NB4 (cell line): ENCODE data around the gene DUSP16.

Experiments
- MYC ChIP-seq: IDR thresholded peaks from 2 replicates; pipeline ENCODE4 v1.6.1; 2011; ENCODE audit warnings: low read depth, low read length
- POLR2A ChIP-seq: IDR thresholded peaks from 2 replicates; pipeline ENCODE4 v1.6.1; 2011; ENCODE audit warnings: mild to moderate bottlenecking; ENCODE audit not compliant: insufficient read length; ENCODE audit errors: extremely low read depth
- TF ChIP-seq, protein P1 (sequence below): IDR thresholded peaks from one replicate; pipeline ENCODE4 v1.5.1; 2012; ENCODE audit warnings: low read depth, low read length
- TF ChIP-seq, protein P2 (sequence below): IDR thresholded peaks from 2 replicates; pipeline ENCODE4 v1.6.1; 2011; ENCODE audit warnings: low read depth, low read length

DNA sequence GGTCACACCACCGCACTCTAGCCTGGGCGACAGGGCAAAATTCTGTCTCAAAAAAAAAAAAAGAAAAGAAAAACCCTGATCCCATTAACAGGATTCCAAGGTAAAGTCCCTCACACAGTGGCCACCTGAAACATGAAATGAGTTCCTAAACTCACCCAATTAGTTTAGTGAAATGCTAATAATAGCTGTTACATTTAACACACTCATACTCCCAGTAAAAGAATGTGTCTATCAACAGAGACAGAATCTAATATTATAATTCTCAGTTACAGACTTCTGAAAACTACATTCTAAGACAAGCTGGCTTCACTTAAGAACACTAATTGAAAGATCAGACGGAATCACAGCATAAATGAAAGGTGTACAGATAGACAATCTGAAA, 44.2 kb downstream of the DUSP16 start:
- TF ChIP-seq, protein P1, sequence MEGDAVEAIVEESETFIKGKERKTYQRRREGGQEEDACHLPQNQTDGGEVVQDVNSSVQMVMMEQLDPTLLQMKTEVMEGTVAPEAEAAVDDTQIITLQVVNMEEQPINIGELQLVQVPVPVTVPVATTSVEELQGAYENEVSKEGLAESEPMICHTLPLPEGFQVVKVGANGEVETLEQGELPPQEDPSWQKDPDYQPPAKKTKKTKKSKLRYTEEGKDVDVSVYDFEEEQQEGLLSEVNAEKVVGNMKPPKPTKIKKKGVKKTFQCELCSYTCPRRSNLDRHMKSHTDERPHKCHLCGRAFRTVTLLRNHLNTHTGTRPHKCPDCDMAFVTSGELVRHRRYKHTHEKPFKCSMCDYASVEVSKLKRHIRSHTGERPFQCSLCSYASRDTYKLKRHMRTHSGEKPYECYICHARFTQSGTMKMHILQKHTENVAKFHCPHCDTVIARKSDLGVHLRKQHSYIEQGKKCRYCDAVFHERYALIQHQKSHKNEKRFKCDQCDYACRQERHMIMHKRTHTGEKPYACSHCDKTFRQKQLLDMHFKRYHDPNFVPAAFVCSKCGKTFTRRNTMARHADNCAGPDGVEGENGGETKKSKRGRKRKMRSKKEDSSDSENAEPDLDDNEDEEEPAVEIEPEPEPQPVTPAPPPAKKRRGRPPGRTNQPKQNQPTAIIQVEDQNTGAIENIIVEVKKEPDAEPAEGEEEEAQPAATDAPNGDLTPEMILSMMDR: no peak
- no peak for TF ChIP-seq POLR2A
- TF ChIP-seq, protein P2, sequence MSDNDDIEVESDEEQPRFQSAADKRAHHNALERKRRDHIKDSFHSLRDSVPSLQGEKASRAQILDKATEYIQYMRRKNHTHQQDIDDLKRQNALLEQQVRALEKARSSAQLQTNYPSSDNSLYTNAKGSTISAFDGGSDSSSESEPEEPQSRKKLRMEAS: no peak
- no peak for TF ChIP-seq MYC
